SU-DHL-6 (cell line): ENCODE results near the gene WDR46.

ENCODE experiments used
- EZH2phosphoT487 ChIP-seq: fragments of 200-600 bp; sonication (generic), shearing (Covaris generic); conservative IDR thresholded peaks from 2 replicates; pipeline ENCODE4 v1.6.1; 2018; ENCODE audit warnings: mild to moderate bottlenecking, antibody characterized with exemption, low read length, moderate library complexity, mixed read lengths
- TF ChIP-seq, protein P1 (sequence below): fragments of 200-600 bp; sonication (generic); IDR thresholded peaks from one replicate; pipeline ENCODE4 v1.5.1; 2017; ENCODE audit warnings: antibody characterized with exemption, mild to moderate bottlenecking, low read length, moderate library complexity; ENCODE audit not compliant: insufficient read depth, poor library complexity, severe bottlenecking

DNA sequence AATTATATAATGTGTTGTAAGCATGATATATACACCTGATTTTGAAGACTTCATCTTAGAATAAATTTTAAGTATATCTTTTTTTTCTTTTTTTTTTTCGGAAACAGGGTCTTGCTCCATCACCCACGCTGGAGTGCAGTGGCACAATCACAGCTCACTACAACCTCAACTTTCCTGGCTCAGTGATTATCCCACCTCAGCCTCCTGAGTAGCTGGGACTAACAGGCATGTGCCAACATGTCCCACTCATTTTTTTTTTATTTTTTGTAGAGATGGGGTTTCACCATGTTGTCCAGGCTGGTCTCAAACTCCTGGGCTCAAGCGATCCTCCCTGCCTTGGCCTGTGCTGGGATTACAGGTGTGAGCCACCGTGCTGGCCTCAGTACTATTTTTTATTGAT, 34.4 kb downstream of the WDR46 start:
- no peak for TF ChIP-seq EZH2phosphoT487
- TF ChIP-seq, protein P1, sequence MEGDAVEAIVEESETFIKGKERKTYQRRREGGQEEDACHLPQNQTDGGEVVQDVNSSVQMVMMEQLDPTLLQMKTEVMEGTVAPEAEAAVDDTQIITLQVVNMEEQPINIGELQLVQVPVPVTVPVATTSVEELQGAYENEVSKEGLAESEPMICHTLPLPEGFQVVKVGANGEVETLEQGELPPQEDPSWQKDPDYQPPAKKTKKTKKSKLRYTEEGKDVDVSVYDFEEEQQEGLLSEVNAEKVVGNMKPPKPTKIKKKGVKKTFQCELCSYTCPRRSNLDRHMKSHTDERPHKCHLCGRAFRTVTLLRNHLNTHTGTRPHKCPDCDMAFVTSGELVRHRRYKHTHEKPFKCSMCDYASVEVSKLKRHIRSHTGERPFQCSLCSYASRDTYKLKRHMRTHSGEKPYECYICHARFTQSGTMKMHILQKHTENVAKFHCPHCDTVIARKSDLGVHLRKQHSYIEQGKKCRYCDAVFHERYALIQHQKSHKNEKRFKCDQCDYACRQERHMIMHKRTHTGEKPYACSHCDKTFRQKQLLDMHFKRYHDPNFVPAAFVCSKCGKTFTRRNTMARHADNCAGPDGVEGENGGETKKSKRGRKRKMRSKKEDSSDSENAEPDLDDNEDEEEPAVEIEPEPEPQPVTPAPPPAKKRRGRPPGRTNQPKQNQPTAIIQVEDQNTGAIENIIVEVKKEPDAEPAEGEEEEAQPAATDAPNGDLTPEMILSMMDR: no peak
